ENCODE data around the gene RAI2.

GRCh38 chrX:17882680-17883079 is 21.6 kb upstream of the RAI2 start:
- TF ChIP-seq POLR2A (IDR thresholded peaks at IDR 0.05) (no peak), POLR2AphosphoS5 (IDR thresholded peaks at IDR 0.05) (no peak), EP300 (IDR thresholded peaks at IDR 0.05) (no peak)
- TF ChIP-seq, protein P1, sequence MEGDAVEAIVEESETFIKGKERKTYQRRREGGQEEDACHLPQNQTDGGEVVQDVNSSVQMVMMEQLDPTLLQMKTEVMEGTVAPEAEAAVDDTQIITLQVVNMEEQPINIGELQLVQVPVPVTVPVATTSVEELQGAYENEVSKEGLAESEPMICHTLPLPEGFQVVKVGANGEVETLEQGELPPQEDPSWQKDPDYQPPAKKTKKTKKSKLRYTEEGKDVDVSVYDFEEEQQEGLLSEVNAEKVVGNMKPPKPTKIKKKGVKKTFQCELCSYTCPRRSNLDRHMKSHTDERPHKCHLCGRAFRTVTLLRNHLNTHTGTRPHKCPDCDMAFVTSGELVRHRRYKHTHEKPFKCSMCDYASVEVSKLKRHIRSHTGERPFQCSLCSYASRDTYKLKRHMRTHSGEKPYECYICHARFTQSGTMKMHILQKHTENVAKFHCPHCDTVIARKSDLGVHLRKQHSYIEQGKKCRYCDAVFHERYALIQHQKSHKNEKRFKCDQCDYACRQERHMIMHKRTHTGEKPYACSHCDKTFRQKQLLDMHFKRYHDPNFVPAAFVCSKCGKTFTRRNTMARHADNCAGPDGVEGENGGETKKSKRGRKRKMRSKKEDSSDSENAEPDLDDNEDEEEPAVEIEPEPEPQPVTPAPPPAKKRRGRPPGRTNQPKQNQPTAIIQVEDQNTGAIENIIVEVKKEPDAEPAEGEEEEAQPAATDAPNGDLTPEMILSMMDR (IDR thresholded peaks at IDR 0.05): no peak
